ENCODE data around the gene MYO1E.

DNA sequence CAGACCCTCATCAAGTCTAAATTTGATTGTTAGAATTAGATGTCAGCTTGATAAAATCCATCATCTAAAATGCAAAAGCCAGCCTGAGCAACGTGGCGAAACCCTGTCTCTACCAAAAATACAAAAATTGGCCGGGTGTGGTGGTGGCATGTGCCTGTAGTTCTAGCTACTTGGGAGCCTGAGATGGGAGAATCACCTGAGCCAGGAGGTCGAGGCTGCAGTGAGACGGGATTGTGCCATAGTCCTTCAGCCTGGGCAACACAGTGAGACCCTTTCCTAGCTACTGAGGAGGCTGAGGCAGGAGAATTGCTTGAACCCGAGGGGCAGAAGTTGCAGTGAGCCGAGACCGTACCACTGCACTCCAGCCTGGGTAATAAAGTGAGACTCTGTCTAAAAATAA lies 69.5 kb downstream of the MYO1E start:
- TF ChIP-seq, protein P1, sequence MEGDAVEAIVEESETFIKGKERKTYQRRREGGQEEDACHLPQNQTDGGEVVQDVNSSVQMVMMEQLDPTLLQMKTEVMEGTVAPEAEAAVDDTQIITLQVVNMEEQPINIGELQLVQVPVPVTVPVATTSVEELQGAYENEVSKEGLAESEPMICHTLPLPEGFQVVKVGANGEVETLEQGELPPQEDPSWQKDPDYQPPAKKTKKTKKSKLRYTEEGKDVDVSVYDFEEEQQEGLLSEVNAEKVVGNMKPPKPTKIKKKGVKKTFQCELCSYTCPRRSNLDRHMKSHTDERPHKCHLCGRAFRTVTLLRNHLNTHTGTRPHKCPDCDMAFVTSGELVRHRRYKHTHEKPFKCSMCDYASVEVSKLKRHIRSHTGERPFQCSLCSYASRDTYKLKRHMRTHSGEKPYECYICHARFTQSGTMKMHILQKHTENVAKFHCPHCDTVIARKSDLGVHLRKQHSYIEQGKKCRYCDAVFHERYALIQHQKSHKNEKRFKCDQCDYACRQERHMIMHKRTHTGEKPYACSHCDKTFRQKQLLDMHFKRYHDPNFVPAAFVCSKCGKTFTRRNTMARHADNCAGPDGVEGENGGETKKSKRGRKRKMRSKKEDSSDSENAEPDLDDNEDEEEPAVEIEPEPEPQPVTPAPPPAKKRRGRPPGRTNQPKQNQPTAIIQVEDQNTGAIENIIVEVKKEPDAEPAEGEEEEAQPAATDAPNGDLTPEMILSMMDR (IDR thresholded peaks at IDR 0.05; ENCODE audit: low read depth, low read length, poor library complexity, severe bottlenecking) = no peak
- no peak for TF ChIP-seq EZH2phosphoT487 (IDR thresholded peaks at IDR 0.05; ENCODE audit: borderline replicate concordance, low read length)
